ENCODE data around the gene LILRB5. TPM values are rescaled to one million over a fixed set of nuclear protein-coding genes. Genes with fewer than 3 reads are reported as not detected.

Gene LILRB5
- polyA plus RNA-seq, 3 donors = 0.14 to 1.1 (median 0.17) TPM

DNA sequence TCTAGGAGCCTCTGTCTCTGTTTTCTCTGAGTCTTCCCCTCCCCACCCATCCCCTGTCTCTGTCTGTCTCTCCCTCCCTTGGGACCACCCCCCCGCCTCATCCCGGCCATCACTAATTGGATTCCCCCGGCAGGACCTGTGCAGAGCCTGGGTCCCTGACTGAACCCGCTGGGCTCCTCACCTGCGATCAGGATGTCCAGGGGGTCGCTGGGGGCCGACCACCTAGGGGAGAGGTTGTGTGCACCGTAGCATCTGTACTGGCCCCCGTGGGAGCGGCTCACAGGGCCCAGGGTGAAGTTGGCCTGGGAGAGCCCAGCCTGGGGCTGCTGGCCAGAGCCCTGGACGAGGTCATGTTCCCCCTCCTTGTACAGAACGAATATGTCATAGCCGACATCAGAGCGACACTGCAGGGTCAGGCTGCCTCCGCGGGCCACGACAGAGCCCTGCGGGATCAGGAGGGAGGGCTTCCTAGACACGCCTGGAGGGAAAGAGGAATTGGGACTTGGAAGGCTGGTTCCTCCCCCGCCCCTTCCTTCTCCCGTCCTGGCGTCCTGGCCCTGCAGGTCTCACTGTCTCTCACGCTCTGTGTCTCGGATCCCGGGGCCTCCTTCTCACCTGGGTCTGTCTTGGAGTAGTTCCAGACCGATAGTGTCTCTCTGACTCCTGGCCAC lies 1.8 kb downstream of the LILRB5 start:
- no peaks in the 10 kb centered on the region for H3K36me3 ChIP-seq (replicated peaks in 1 of 2; ENCODE audit: control insufficient read depth in 1 of 2, insufficient read depth in 2 of 2, low read length in 2 of 2)
- H3K27me3 Mint-ChIP-seq (ENCODE audit: low read depth in 3 of 3) = peaks cover 16 to 25% (median 23%) of the 10 kb centered on the region in 3 donors
- no peak overlapping the region for H3K4me2 ChIP-seq (replicated peaks; ENCODE audit: extremely low read depth, low read length, poor library complexity, severe bottlenecking)
- H3K4me3 ChIP-seq (replicated peaks in 1 of 3; ENCODE audit: low read depth in 2 of 3, low read length in 3 of 3) = no peak overlapping the region
- H3K4me3 Mint-ChIP-seq = peak overlapping the region in 1 of 2 donors; percentile 19
- H3K9me3 ChIP-seq (replicated peaks in 1 of 2; ENCODE audit: control insufficient read depth in 1 of 2, insufficient read depth in 1 of 2, low read length in 2 of 2) = no peaks in the 10 kb centered on the region
- H3K27ac Mint-ChIP-seq = peak overlapping the region in 1 of 7 donors; percentile 46
- no peak overlapping the region for H3K27ac ChIP-seq (ENCODE audit: low read depth in 1 of 2, low read length in 2 of 2)
- peaks cover 23% of the 10 kb centered on the region for H3K4me1 Mint-ChIP-seq
- no peaks in the 10 kb centered on the region for H3K79me2 ChIP-seq (ENCODE audit: insufficient read depth, low read length)
- intact Hi-C loops (cut with micrococcal nuclease) = loop anchor here in 1 of 2 donors (5.0 kb wide), 1 partner anchor 37 kb away; no protein-coding TSS in a partner anchor
- no peak overlapping the region for H2AFZ ChIP-seq (ENCODE audit: insufficient read depth, low read depth, low read length, poor library complexity, severe bottlenecking)
- H4K20me1 ChIP-seq (ENCODE audit: insufficient read depth, low read length) = no peaks in the 10 kb centered on the region
- TF ChIP-seq CTCF (IDR thresholded peaks at IDR 0.05) = no peak
- 79% methylated on average over 13 of the region's 26 CpGs for WGBS (ENCODE audit: insufficient coverage)
- H3K9ac ChIP-seq (ENCODE audit: insufficient read depth, low read length, poor library complexity, severe bottlenecking) = no peak overlapping the region
- peaks cover 10 to 26% of the 10 kb centered on the region in 2 donors for H3K4me1 ChIP-seq (ENCODE audit: control insufficient read depth in 1 of 2, insufficient read depth in 2 of 2, low read length in 2 of 2)
- peaks cover 0 to 5% of the 10 kb centered on the region in 2 donors for H3K27me3 ChIP-seq (ENCODE audit: control insufficient read depth in 2 of 2, insufficient read depth in 2 of 2, low read length in 2 of 2)
- H3K36me3 Mint-ChIP-seq = peaks cover 0 to 1% of the 10 kb centered on the region in 2 donors
- peak in 1 of 3 donors; percentile 14 for DNase-seq
- H3K9me3 Mint-ChIP-seq = peaks cover 0 to 3% (median 0%) of the 10 kb centered on the region in 7 donors

GRCh38 chr19:54254195-54254906 lies 2.7 kb downstream of the LILRB5 start:
- peaks cover 27% of the 10 kb centered on the region for H3K4me1 Mint-ChIP-seq
- Histone ChIP-seq H3K4me3 (replicated peaks in 1 of 3; ENCODE audit: low read depth in 2 of 3, low read length in 3 of 3) (no peak overlapping the region), H2AFZ (ENCODE audit: insufficient read depth, low read depth, low read length, poor library complexity, severe bottlenecking) (no peak overlapping the region), H3K27ac (ENCODE audit: low read depth in 1 of 2, low read length in 2 of 2) (no peak overlapping the region), H3K9me3 (replicated peaks in 1 of 2; ENCODE audit: control insufficient read depth in 1 of 2, insufficient read depth in 1 of 2, low read length in 2 of 2) (no peaks in the 10 kb centered on the region), H4K20me1 (ENCODE audit: insufficient read depth, low read length) (no peaks in the 10 kb centered on the region), H3K79me2 (ENCODE audit: insufficient read depth, low read length) (no peaks in the 10 kb centered on the region), H3K36me3 (replicated peaks in 1 of 2; ENCODE audit: control insufficient read depth in 1 of 2, insufficient read depth in 2 of 2, low read length in 2 of 2) (no peaks in the 10 kb centered on the region), H3K9ac (ENCODE audit: insufficient read depth, low read length, poor library complexity, severe bottlenecking) (no peak overlapping the region), H3K4me2 (replicated peaks; ENCODE audit: extremely low read depth, low read length, poor library complexity, severe bottlenecking) (no peak overlapping the region), H3K27me3 (ENCODE audit: control insufficient read depth in 2 of 2, insufficient read depth in 2 of 2, low read length in 2 of 2) (peaks cover 0 to 5% of the 10 kb centered on the region in 2 donors), H3K4me1 (ENCODE audit: control insufficient read depth in 1 of 2, insufficient read depth in 2 of 2, low read length in 2 of 2) (peaks cover 10 to 28% of the 10 kb centered on the region in 2 donors)
- H3K9me3 Mint-ChIP-seq = peaks cover 0 to 3% (median 0%) of the 10 kb centered on the region in 7 donors
- H3K27ac Mint-ChIP-seq = no peak overlapping the region
- peaks cover 16 to 25% (median 23%) of the 10 kb centered on the region in 3 donors for H3K27me3 Mint-ChIP-seq (ENCODE audit: low read depth in 3 of 3)
- TF ChIP-seq CTCF (IDR thresholded peaks at IDR 0.05) = no peak
- peaks cover 0 to 3% of the 10 kb centered on the region in 2 donors for H3K36me3 Mint-ChIP-seq
- 88% methylated on average over 11 of the region's 17 CpGs for whole genome bisulfite sequencing (ENCODE audit: insufficient coverage)
- intact Hi-C loops (cut with micrococcal nuclease) = no loop called here
- no peak overlapping the region for H3K4me3 Mint-ChIP-seq
- DNase-seq = no peak

Measured in CD14-positive monocyte (primary cell).